OCI-M2 (cell line): Measurements from ENCODE around the gene CMTM8.

Experiments used
- DNase-seq: peaks from one replicate; lab custom pipeline; 2025; ENCODE audit not compliant: unreplicated experiment; lab: John Stamatoyannopoulos, UW

The CMTM8 gene

GRCh38 chr3:32334675-32335074, 96.2 kb downstream of the CMTM8 start:
- DNase-seq: no peak

GRCh38 chr3:32335365-32336112, 97.1 kb downstream of the CMTM8 start:
- no peak for DNase-seq

- no peak for DNase-seq
Measured at GRCh38 chr3:32336113-32336498, 97.6 kb downstream of the CMTM8 start.

GRCh38 chr3:32337505-32337904, 99.0 kb downstream of the CMTM8 start:
- DNase-seq: no peak

GRCh38 chr3:32340039-32340438, 101.6 kb downstream of the CMTM8 start:
- DNase-seq: no peak

- no peak for DNase-seq
Measured at GRCh38 chr3:32340611-32341365, 102.3 kb downstream of the CMTM8 start.

GRCh38 chr3:32347343-32348125, 109.1 kb downstream of the CMTM8 start:
- DNase-seq: no peak

GRCh38 chr3:32349184-32349583, 110.7 kb downstream of the CMTM8 start:
- no peak for DNase-seq

- no peak for DNase-seq
Measured at GRCh38 chr3:32352563-32352962, 114.1 kb downstream of the CMTM8 start.

- no peak for DNase-seq
Measured at GRCh38 chr3:32353351-32353750, 114.9 kb downstream of the CMTM8 start.

- no peak for DNase-seq
Measured at GRCh38 chr3:32354362-32354778, 115.9 kb downstream of the CMTM8 start.

- DNase-seq: no peak
Measured at GRCh38 chr3:32355751-32356291, 117.3 kb downstream of the CMTM8 start.

- DNase-seq: no peak
Measured at GRCh38 chr3:32359766-32360492, 121.4 kb downstream of the CMTM8 start.

- no peak for DNase-seq
Measured at GRCh38 chr3:32360493-32360827, 122.0 kb downstream of the CMTM8 start.

GRCh38 chr3:32366638-32367397, 128.3 kb downstream of the CMTM8 start:
- DNase-seq: no peak

- no peak for DNase-seq
Measured at GRCh38 chr3:32367442-32367841, 129.0 kb downstream of the CMTM8 start.

GRCh38 chr3:32371461-32372212, 133.2 kb downstream of the CMTM8 start:
- DNase-seq: no peak

GRCh38 chr3:32372213-32372490, 133.7 kb downstream of the CMTM8 start:
- DNase-seq: no peak

- no peak for DNase-seq
Measured at GRCh38 chr3:32373276-32373675, 134.8 kb downstream of the CMTM8 start.

- no peak for DNase-seq
Measured at GRCh38 chr3:32373844-32374243, 135.4 kb downstream of the CMTM8 start.
